Measurements from ENCODE around the gene PIK3C2G. TPM values are rescaled to one million over a fixed set of nuclear protein-coding genes. Genes with fewer than 3 reads are reported as not detected.

The PIK3C2G gene
- polyA plus RNA-seq, 1 donor (not counting 4 experiments of a cell fraction or from before 2014, with no cell fraction given): 3.7 TPM

- Histone ChIP-seq H3K4me2 (ENCODE audit: control insufficient read depth, extremely low read depth, insufficient read depth, low read depth, low read length) (no peak overlapping the region), H3K27me3 (ENCODE audit: control insufficient read depth, extremely low read depth, insufficient read depth, low read length) (no peaks in the 10 kb centered on the region), H3K27ac (ENCODE audit: control insufficient read depth, insufficient read depth, low read length) (no peak overlapping the region), H3K4me3 (ENCODE audit: control insufficient read depth in 2 of 3, extremely low read depth in 1 of 3, insufficient read depth in 2 of 3, low read depth in 1 of 3, low read length in 3 of 3) (no peak overlapping the region), H3K9me1 (ENCODE audit: control insufficient read depth, extremely low read depth, insufficient read depth, low read length) (no peaks in the 10 kb centered on the region), H3K79me2 (ENCODE audit: control insufficient read depth, insufficient read depth, low read length) (no peaks in the 10 kb centered on the region), H3K4me1 (ENCODE audit: control insufficient read depth, extremely low read depth, insufficient read depth, low read length) (peaks cover 5% of the 10 kb centered on the region), H4K20me1 (ENCODE audit: control insufficient read depth, extremely low read depth, insufficient read depth, low read length) (no peaks in the 10 kb centered on the region), H3K9me3 (ENCODE audit: control insufficient read depth, low read depth, low read length) (no peaks in the 10 kb centered on the region), H3K9ac (ENCODE audit: control insufficient read depth, extremely low read depth, insufficient read depth, low read length) (no peak overlapping the region), H2AFZ (ENCODE audit: control insufficient read depth, low read length) (no peak overlapping the region), H3K36me3 (ENCODE audit: control insufficient read depth in 2 of 2, extremely low read depth in 1 of 2, insufficient read depth in 2 of 2, low read length in 2 of 2) (no peaks in the 10 kb centered on the region)
- dilution Hi-C loops (cut with MboI; ENCODE audit: extremely low pct_ligation_motif_present, low sequenced_read_pairs): no loop called here
- FAIRE-seq (no peak), DNase-seq (ENCODE audit: low read depth, low spot score) (no peak)
- TF ChIP-seq EZH2 (IDR thresholded peaks at IDR 0.05; ENCODE audit: low read length) (no peak), CTCF (optimal IDR thresholded peaks at IDR 0.05 in 1 of 3, IDR thresholded peaks at IDR 0.05 in 1 of 3, conservative IDR thresholded peaks at IDR 0.05 in 1 of 3; ENCODE audit: extremely low read depth in 1 of 3, insufficient read depth in 2 of 3, low read length in 3 of 3) (no peak)
Observed at GRCh38 chr12:18595412-18595811, 334.1 kb downstream of the PIK3C2G start.

- H3K79me2 ChIP-seq (ENCODE audit: control insufficient read depth, insufficient read depth, low read length): no peaks in the 10 kb centered on the region
- no peaks in the 10 kb centered on the region for H3K9me3 ChIP-seq (ENCODE audit: control insufficient read depth, low read depth, low read length)
- H2AFZ ChIP-seq (ENCODE audit: control insufficient read depth, low read length): no peak overlapping the region
- no peak overlapping the region for H3K4me2 ChIP-seq (ENCODE audit: control insufficient read depth, extremely low read depth, insufficient read depth, low read depth, low read length)
- H3K9ac ChIP-seq (ENCODE audit: control insufficient read depth, extremely low read depth, insufficient read depth, low read length): no peak overlapping the region
- H3K27ac ChIP-seq (ENCODE audit: control insufficient read depth, insufficient read depth, low read length): no peak overlapping the region
- no peaks in the 10 kb centered on the region for H3K9me1 ChIP-seq (ENCODE audit: control insufficient read depth, extremely low read depth, insufficient read depth, low read length)
- no peaks in the 10 kb centered on the region for H3K36me3 ChIP-seq (ENCODE audit: control insufficient read depth in 2 of 2, extremely low read depth in 1 of 2, insufficient read depth in 2 of 2, low read length in 2 of 2)
- FAIRE-seq (no peak), DNase-seq (ENCODE audit: low read depth, low spot score) (no peak)
- H3K4me1 ChIP-seq (ENCODE audit: control insufficient read depth, extremely low read depth, insufficient read depth, low read length): no peaks in the 10 kb centered on the region
- H3K27me3 ChIP-seq (ENCODE audit: control insufficient read depth, extremely low read depth, insufficient read depth, low read length): no peaks in the 10 kb centered on the region
- TF ChIP-seq EZH2 (IDR thresholded peaks at IDR 0.05; ENCODE audit: low read length): no peak
- TF ChIP-seq CTCF (optimal IDR thresholded peaks at IDR 0.05 in 1 of 3, IDR thresholded peaks at IDR 0.05 in 1 of 3, conservative IDR thresholded peaks at IDR 0.05 in 1 of 3; ENCODE audit: extremely low read depth in 1 of 3, insufficient read depth in 2 of 3, low read length in 3 of 3): no peak
- dilution Hi-C loops (cut with MboI; ENCODE audit: extremely low pct_ligation_motif_present, low sequenced_read_pairs): no loop called here
- H3K4me3 ChIP-seq (ENCODE audit: control insufficient read depth in 2 of 3, extremely low read depth in 1 of 3, insufficient read depth in 2 of 3, low read depth in 1 of 3, low read length in 3 of 3): no peak overlapping the region
- H4K20me1 ChIP-seq (ENCODE audit: control insufficient read depth, extremely low read depth, insufficient read depth, low read length): no peaks in the 10 kb centered on the region
Observed at GRCh38 chr12:18601962-18602361, 340.6 kb downstream of the PIK3C2G start.

Measured in keratinocyte (primary cell).